Liver (tissue), 9 donors: Measurements from ENCODE around the gene ARHGEF28. TPM values are rescaled to one million over a fixed set of nuclear protein-coding genes. Genes with fewer than 3 reads are reported as not detected.

Source experiments
- DNase-seq: peaks from one replicate; pipeline ENCODE4 v3.0.0-alpha.2; 2017; ENCODE audit warnings: low spot score
- H3K27ac ChIP-seq, 2 donors: one replicate each; pipeline ENCODE4 v1.7.0; 2013; ENCODE audit warnings: inconsistent platforms in 2 of 2, low read length in 2 of 2, control low read depth in 1 of 2, low read depth in 1 of 2, mild to moderate bottlenecking in 1 of 2
- H3K27me3 ChIP-seq, 4 donors: one replicate each; pipeline versions ENCODE4 v1.6.1 to v1.7.0; 2013; ENCODE audit warnings: low read length in 3 of 4, inconsistent platforms in 1 of 4, mild to moderate bottlenecking in 1 of 4, moderate library complexity in 1 of 4; ENCODE audit not compliant: control insufficient read depth in 4 of 4, insufficient read depth in 4 of 4
- H3K36me3 ChIP-seq, 4 donors: one replicate each; pipeline versions ENCODE4 v1.6.1 to v1.7.0; 2013; ENCODE audit warnings: low read length in 3 of 4, mild to moderate bottlenecking in 3 of 4, low read depth in 1 of 4, moderate library complexity in 1 of 4; ENCODE audit not compliant: control insufficient read depth in 4 of 4, insufficient read depth in 3 of 4
- H3K4me1 ChIP-seq, 4 donors: one replicate each; pipeline versions ENCODE4 v1.6.1 to v1.7.0; 2013; ENCODE audit warnings: low read length in 3 of 4, mild to moderate bottlenecking in 3 of 4, moderate library complexity in 1 of 4; ENCODE audit not compliant: control insufficient read depth in 4 of 4, insufficient read depth in 4 of 4
- H3K4me3 ChIP-seq, 3 donors: one replicate each; pipeline versions ENCODE4 v1.6.1 to v1.7.0; 2013; ENCODE audit warnings: low read length in 3 of 3, control low read depth in 1 of 3, low read depth in 1 of 3, mild to moderate bottlenecking in 1 of 3
- H3K9ac ChIP-seq, 2 donors: one replicate each; pipeline ENCODE4 v1.7.0; 2013; ENCODE audit warnings: low read length in 2 of 2, mild to moderate bottlenecking in 2 of 2, moderate library complexity in 2 of 2, control low read depth in 1 of 2, low read depth in 1 of 2
- H3K9me3 ChIP-seq, 4 donors: one replicate each; pipeline versions ENCODE4 v1.6.1 to v1.7.0; 2013; ENCODE audit warnings: low read length in 3 of 4; ENCODE audit not compliant: control insufficient read depth in 4 of 4
- ATF3 ChIP-seq: IDR thresholded peaks from 2 replicates; pipeline ENCODE4 v1.6.1; 2016; ENCODE audit warnings: antibody characterized with exemption
- CTCF ChIP-seq: fragments of 150-350 bp; IDR thresholded peaks from 2 replicates; pipeline ENCODE4 v1.5.1; 2017; ENCODE audit warnings: improper control_type of control experiment, low read depth, low read length; ENCODE audit not compliant: missing input control
- EGR1 ChIP-seq, 2 donors: IDR thresholded peaks; 2 replicates each; pipeline ENCODE4 v1.6.1; 2016 to 2018; ENCODE audit warnings: antibody characterized with exemption in 2 of 2, low read depth in 2 of 2
- FOXA1 ChIP-seq: IDR thresholded peaks from 2 replicates; pipeline ENCODE4 v1.6.1; 2016; ENCODE audit warnings: antibody characterized with exemption
- FOXA2 ChIP-seq: IDR thresholded peaks from 2 replicates; pipeline ENCODE4 v1.6.1; 2016; ENCODE audit warnings: antibody characterized with exemption
- GABPA ChIP-seq, 2 donors: IDR thresholded peaks in 1 of 2; conservative IDR thresholded peaks in 1 of 2; 2 replicates each; pipeline ENCODE4 v1.6.1; 2016; ENCODE audit warnings: antibody characterized with exemption in 2 of 2, mild to moderate bottlenecking in 1 of 2, moderate library complexity in 1 of 2
- HNF4A ChIP-seq, 2 donors: conservative IDR thresholded peaks; 2 replicates each; pipeline ENCODE4 v1.6.1; 2016; ENCODE audit warnings: antibody characterized with exemption in 2 of 2, mild to moderate bottlenecking in 2 of 2
- HNF4G ChIP-seq: IDR thresholded peaks from 2 replicates; pipeline ENCODE4 v1.6.1; 2016; ENCODE audit warnings: antibody characterized with exemption
- JUND ChIP-seq, 2 donors: IDR thresholded peaks; 2 replicates each; pipeline ENCODE4 v1.6.1; 2016; ENCODE audit warnings: antibody characterized with exemption in 2 of 2
- MAX ChIP-seq: IDR thresholded peaks from 2 replicates; pipeline ENCODE4 v1.6.1; 2016; ENCODE audit warnings: antibody characterized with exemption
- NR2F2 ChIP-seq: IDR thresholded peaks from 2 replicates; pipeline ENCODE4 v1.6.1; 2016; ENCODE audit warnings: antibody characterized with exemption
- RAD21 ChIP-seq, 2 donors: IDR thresholded peaks; 2 replicates each; pipeline ENCODE4 v1.6.1; 2016; ENCODE audit warnings: antibody characterized with exemption in 2 of 2, mild to moderate bottlenecking in 2 of 2
- REST ChIP-seq: IDR thresholded peaks from 2 replicates; pipeline ENCODE4 v1.6.1; 2016; ENCODE audit warnings: antibody characterized with exemption, mild to moderate bottlenecking
- RXRA ChIP-seq, 2 donors: IDR thresholded peaks; 2 replicates each; pipeline ENCODE4 v1.6.1; 2017 to 2018; ENCODE audit warnings: antibody characterized with exemption in 2 of 2, mild to moderate bottlenecking in 1 of 2
- SP1 ChIP-seq: IDR thresholded peaks from 2 replicates; pipeline ENCODE4 v1.6.1; 2018; ENCODE audit warnings: antibody characterized with exemption, mild to moderate bottlenecking
- TAF1 ChIP-seq: conservative IDR thresholded peaks from 2 replicates; pipeline ENCODE4 v1.6.1; 2016; ENCODE audit warnings: antibody characterized with exemption, mild to moderate bottlenecking
- YY1 ChIP-seq: IDR thresholded peaks from 2 replicates; pipeline ENCODE4 v1.6.1; 2016; ENCODE audit warnings: antibody characterized with exemption, mild to moderate bottlenecking
- ZBTB33 ChIP-seq: IDR thresholded peaks from 2 replicates; pipeline ENCODE4 v1.6.1; 2016; ENCODE audit warnings: antibody characterized with exemption
- WGBS: extraction: QIAGEN DNeasy Blood & Tissue Kit; methylation state at CpG from one replicate; pipeline ENCODE4 v1.1.7; 2013; 5-methylcytosine and 5-hydroxymethylcytosine counted together
- polyA plus RNA-seq, 2 donors: library from polyadenylated mRNA; stranded (reverse) in 1 of 2; unstranded in 1 of 2; fragments of 200-250 nt in 1 of 2; fragments of >200 nt in 1 of 2; fragmentation: Nextera tagmentation in 1 of 2; extraction: Ambion mirVana in 1 of 2; gene quantifications; one replicate each; pipeline versions ENCODE4 v1.2.1 to v1.2.3, GENCODE V29; 2013 to 2015
- total RNA-seq, 2 donors: library from RNA; depleted of rRNA; stranded (reverse); fragments of >200 nt; gene quantifications; one replicate each; pipeline ENCODE4 v1.2.3, GENCODE V29; 2014
- donor health status: healthy.
- donor health status: healthy.
- donor health status: healthy.
- donor health status: healthy.
- donor health status: healthy.

Gene ARHGEF28
- total and polyA plus RNA-seq, 4 donors = 1.6 to 13.9 (median 3.6) TPM

GRCh38 chr5:73735032-73735734 lies 109.2 kb downstream of the ARHGEF28 start:
- Histone ChIP-seq H3K9me3 (no peaks in the 10 kb centered on the region), H3K27me3 (no peaks in the 10 kb centered on the region), H3K4me1 (no peaks in the 10 kb centered on the region), H3K9ac (no peak overlapping the region), H3K36me3 (no peaks in the 10 kb centered on the region), H3K27ac (no peak overlapping the region), H3K4me3 (no peak overlapping the region)
- WGBS = 91% methylated on average over 4 of the region's 4 CpGs
- TF ChIP-seq ZBTB33 (no peak), YY1 (no peak), CTCF (no peak), SP1 (no peak), REST (no peak), TAF1 (no peak), JUND (IDR thresholded peaks at IDR 0.05) (no peak), RAD21 (IDR thresholded peaks at IDR 0.05) (no peak), HNF4A (conservative IDR thresholded peaks at IDR 0.05) (no peak), RXRA (IDR thresholded peaks at IDR 0.05) (no peak)
- DNase-seq = no peak

GRCh38 chr5:73739650-73740049 lies 113.7 kb downstream of the ARHGEF28 start:
- no peak overlapping the region for H3K9ac ChIP-seq
- DNase-seq = no peak
- H3K27me3 ChIP-seq = no peaks in the 10 kb centered on the region
- H3K36me3 ChIP-seq = no peaks in the 10 kb centered on the region
- no peaks in the 10 kb centered on the region for H3K9me3 ChIP-seq
- no peaks in the 10 kb centered on the region for H3K4me1 ChIP-seq
- WGBS = 98% methylated on average over 1 of the region's 1 CpG
- no peak overlapping the region for H3K4me3 ChIP-seq
- no peak overlapping the region for H3K27ac ChIP-seq
- no peak for TF ChIP-seq ATF3
- TF ChIP-seq FOXA1 = no peak
- TF ChIP-seq RXRA (IDR thresholded peaks at IDR 0.05) = no peak
- no peak for TF ChIP-seq RAD21 (IDR thresholded peaks at IDR 0.05)
- TF ChIP-seq YY1 = no peak
- TF ChIP-seq NR2F2 = no peak
- TF ChIP-seq JUND (IDR thresholded peaks at IDR 0.05) = no peak
- TF ChIP-seq MAX = no peak
- TF ChIP-seq ZBTB33 = no peak
- TF ChIP-seq SP1 = no peak
- TF ChIP-seq FOXA2 = no peak
- no peak for TF ChIP-seq TAF1
- TF ChIP-seq HNF4G = no peak
- TF ChIP-seq EGR1 (IDR thresholded peaks at IDR 0.05; ENCODE audit: low read depth in 2 of 2) = no peak
- no peak for TF ChIP-seq HNF4A (conservative IDR thresholded peaks at IDR 0.05)
- TF ChIP-seq GABPA (IDR thresholded peaks at IDR 0.05 in 1 of 2, conservative IDR thresholded peaks at IDR 0.05 in 1 of 2) = no peak
- no peak for TF ChIP-seq REST
